ENCODE results near the gene SLC39A11.

GRCh38 chr17:72988451-72988850 is 104.0 kb downstream of the SLC39A11 start:
- TF ChIP-seq CTCF (IDR thresholded peaks at IDR 0.05 in 2 of 3, conservative IDR thresholded peaks at IDR 0.05 in 1 of 3; ENCODE audit: borderline replicate concordance in 1 of 3, insufficient read depth in 1 of 3, low read depth in 2 of 3, low read length in 2 of 3), result no peak
- no peak for TF ChIP-seq RAD21 (IDR thresholded peaks at IDR 0.05; ENCODE audit: low read depth)
- TF ChIP-seq YY1 (IDR thresholded peaks at IDR 0.05; ENCODE audit: extremely low read depth, insufficient replicate concordance, low read depth, low read length), result no peak
- no peak for TF ChIP-seq POLR2A (IDR thresholded peaks at IDR 0.05; ENCODE audit: borderline replicate concordance, extremely low read depth, insufficient read depth, insufficient read length)
